IMR-90 (cell line): ENCODE results near the gene LRRIQ4. TPM values are rescaled to one million over a fixed set of nuclear protein-coding genes. Genes with fewer than 3 reads are reported as not detected.

Source experiments
- ATAC-seq: fragments of 200-7000 bp; cut with Tn5 transposase; 2 replicates; pipeline ENCODE4 v1.9.1; 2020; ENCODE audit warnings: low read depth, mild to moderate bottlenecking, moderate library complexity
- BruUV-seq: library from RNA; stranded (reverse); fragments of 400-500 nt; replicated peaks from 2 replicates; lab custom pipeline; 2021; lab: Mats Ljungman, UMichigan
- CTCF ChIA-PET: fragments of 300-600 bp; formaldehyde crosslinking; extraction: SDS; loops from one replicate; lab custom pipeline; 2021; ENCODE audit warnings: antibody characterized with exemption; lab: Yijun Ruan, JAX
- POLR2A ChIA-PET: fragments of 300-600 bp; sonication (Branson Sonifier 250); formaldehyde crosslinking; loops from one replicate; lab custom pipeline; 2022; ENCODE audit warnings: antibody characterized with exemption; ENCODE audit not compliant: unreplicated experiment; lab: Charles Lee
- DNase-seq: peaks from one replicate; pipeline ENCODE4 v3.0.0; 2013
- H2AFZ ChIP-seq: replicated peaks from 2 replicates; pipeline ENCODE3; 2013; ENCODE audit warnings: low read length, mild to moderate bottlenecking; ENCODE audit not compliant: poor library complexity
- H2AK5ac ChIP-seq: 2 replicates; pipeline ENCODE4 v1.6.1; 2013; ENCODE audit warnings: low read depth, low read length, inconsistent platforms
- H2AK9ac ChIP-seq: replicated peaks from 2 replicates; pipeline ENCODE3; 2013; ENCODE audit warnings: mild to moderate bottlenecking, low read depth, low read length, moderate library complexity; ENCODE audit not compliant: poor library complexity
- H2BK120ac ChIP-seq: 2 replicates; pipeline ENCODE4 v1.6.1; 2013; ENCODE audit warnings: low read depth, low read length, inconsistent platforms
- H2BK15ac ChIP-seq: 3 replicates; pipeline ENCODE4 v1.6.1; 2013; ENCODE audit warnings: low read depth, low read length, inconsistent platforms
- H2BK20ac ChIP-seq: 2 replicates; pipeline ENCODE4 v1.6.1; 2013; ENCODE audit warnings: low read depth, mild to moderate bottlenecking, inconsistent platforms, low read length, moderate library complexity
- H2BK5ac ChIP-seq: 2 replicates; pipeline ENCODE4 v1.6.1; 2013; ENCODE audit warnings: mild to moderate bottlenecking, low read depth, low read length, inconsistent platforms; ENCODE audit not compliant: poor library complexity, severe bottlenecking
- H3K14ac ChIP-seq: replicated peaks from 2 replicates; pipeline ENCODE4 v1.6.1; 2013; ENCODE audit warnings: low read depth, low read length, inconsistent platforms
- H3K18ac ChIP-seq: 2 replicates; pipeline ENCODE4 v1.6.1; 2013; ENCODE audit warnings: low read depth, low read length, control low read depth
- H3K23ac ChIP-seq: 2 replicates; pipeline ENCODE4 v1.6.1; 2013; ENCODE audit warnings: low read depth, low read length, inconsistent platforms
- H3K27ac ChIP-seq: 2 replicates; pipeline ENCODE4 v1.5.1; 2013; ENCODE audit warnings: mild to moderate bottlenecking, control low read depth, low read length; ENCODE audit not compliant: insufficient read depth
- H3K27me3 ChIP-seq: 2 replicates; pipeline ENCODE4 v1.6.1; 2013; ENCODE audit warnings: low read length; ENCODE audit not compliant: control insufficient read depth, insufficient read depth
- H3K36me3 ChIP-seq: 2 replicates; pipeline ENCODE4 v1.6.1; 2013; ENCODE audit warnings: low read length, mixed read lengths; ENCODE audit not compliant: control insufficient read depth, insufficient read depth
- H3K4ac ChIP-seq: 2 replicates; pipeline ENCODE4 v1.6.1; 2013; ENCODE audit warnings: low read depth, low read length, inconsistent platforms
- H3K4me1 ChIP-seq: 2 replicates; pipeline ENCODE4 v1.6.1; 2013; ENCODE audit warnings: low read length, mixed read lengths; ENCODE audit not compliant: control insufficient read depth, insufficient read depth
- H3K4me2 ChIP-seq: 2 replicates; pipeline ENCODE4 v1.6.1; 2013; ENCODE audit warnings: low read depth, mild to moderate bottlenecking, control low read depth, low read length, moderate library complexity
- H3K4me3 ChIP-seq: 2 replicates; pipeline ENCODE4 v1.5.1; 2013; ENCODE audit warnings: low read depth, mild to moderate bottlenecking, control low read depth, low read length, moderate library complexity; ENCODE audit not compliant: insufficient read depth
- H3K56ac ChIP-seq: 2 replicates; pipeline ENCODE4 v1.6.1; 2013; ENCODE audit warnings: low read length, inconsistent platforms; ENCODE audit not compliant: insufficient read depth; ENCODE audit errors: extremely low read depth
- H3K79me1 ChIP-seq, 2 experiments: 2 replicates each; pipeline ENCODE4 v1.6.1; 2013; ENCODE audit warnings: low read length in 2 of 2, inconsistent platforms in 1 of 2, low read depth in 1 of 2
- H3K9ac ChIP-seq: 2 replicates; pipeline ENCODE4 v1.6.1; 2013; ENCODE audit warnings: low read depth, low read length, control low read depth
- H3K9me1 ChIP-seq: 2 replicates; pipeline ENCODE4 v1.6.1; 2013; ENCODE audit warnings: low read length, inconsistent platforms; ENCODE audit not compliant: insufficient read depth
- H3K9me3 ChIP-seq: 2 replicates; pipeline ENCODE4 v1.6.1; 2013; ENCODE audit warnings: low read length; ENCODE audit not compliant: control insufficient read depth, insufficient read depth
- H4K20me1 ChIP-seq: 2 replicates; pipeline ENCODE4 v1.6.1; 2013; ENCODE audit warnings: low read length, inconsistent platforms; ENCODE audit not compliant: insufficient read depth
- H4K5ac ChIP-seq: 2 replicates; pipeline ENCODE4 v1.6.1; 2013; ENCODE audit warnings: mild to moderate bottlenecking, low read depth, low read length, control low read depth
- H4K8ac ChIP-seq, 2 experiments: 2 replicates each; pipeline ENCODE4 v1.6.1; 2013; ENCODE audit warnings: low read depth in 2 of 2, low read length in 2 of 2, control low read depth in 1 of 2, inconsistent platforms in 1 of 2
- H4K91ac ChIP-seq: 2 replicates; pipeline ENCODE4 v1.6.1; 2013; ENCODE audit warnings: low read depth, low read length, inconsistent platforms; ENCODE audit not compliant: insufficient read depth
- CEBPB ChIP-seq: IDR thresholded peaks from 2 replicates; pipeline ENCODE4 v1.6.1; 2012; ENCODE audit warnings: low read depth, low read length, improper control_type of control experiment
- MAZ ChIP-seq: IDR thresholded peaks from 2 replicates; pipeline ENCODE4 v1.6.1; 2012; ENCODE audit warnings: low read depth, mild to moderate bottlenecking, low read length, improper control_type of control experiment, moderate library complexity, borderline replicate concordance
- POLR2A ChIP-seq: IDR thresholded peaks from 2 replicates; pipeline ENCODE4 v1.6.1; 2012; ENCODE audit warnings: mild to moderate bottlenecking, low read depth, low read length
- RAD21 ChIP-seq: IDR thresholded peaks from 2 replicates; pipeline ENCODE4 v1.6.1; 2012; ENCODE audit warnings: low read length, improper control_type of control experiment
- RCOR1 ChIP-seq: IDR thresholded peaks from 2 replicates; pipeline ENCODE4 v1.6.1; 2012; ENCODE audit warnings: mild to moderate bottlenecking, low read length, improper control_type of control experiment; ENCODE audit not compliant: insufficient replicate concordance
- WGBS, 2 experiments: methylation state at CpG; one replicate each; pipeline versions ENCODE4 v1.1.5 to v1.1.7; 2013; ENCODE audit warnings: missing lambda C conversion rate in 2 of 2; ENCODE audit not compliant: insufficient read length in 1 of 2; ENCODE audit errors: extremely low coverage in 2 of 2; 5-methylcytosine and 5-hydroxymethylcytosine counted together
- dilution Hi-C: fragments of 300-500 bp; cut with HindIII; formaldehyde crosslinking; loops from one replicate; pipeline ENCODE4 v1.14.3; 2018; ENCODE audit warnings: low sequenced_read_pairs; ENCODE audit not compliant: unreplicated experiment
- in situ Hi-C: fragments of 300-500 bp; cut with MboI; formaldehyde crosslinking; loops from 3 replicates; pipeline ENCODE4 v1.14.3; 2019; ENCODE audit warnings: low sequenced_read_pairs, inconsistent platforms, mixed read lengths
- intact Hi-C: fragments of 100-400 bp; cut with micrococcal nuclease; formaldehyde crosslinking; loops from 2 replicates; pipeline ENCODE4 v1.10.0; 2022
- polyA plus RNA-seq, 3 experiments: library from polyadenylated mRNA; depleted of rRNA; stranded (reverse); fragments of >200 nt; gene quantifications; 2 replicates each; pipeline ENCODE4 v1.2.3, GENCODE V29; 2012; ENCODE audit warnings: low replicate concordance in 1 of 3
- total RNA-seq: library from RNA; depleted of rRNA; stranded (reverse); fragments of >200 nt; gene quantifications from 2 replicates; pipeline ENCODE4 v1.2.3, GENCODE V29; 2012
- TF ChIP-seq, protein P1 (sequence below): conservative IDR thresholded peaks from 2 replicates; pipeline ENCODE4 v1.5.1; 2012; ENCODE audit warnings: mild to moderate bottlenecking, low read depth, low read length, improper control_type of control experiment
- TF ChIP-seq, protein P2 (sequence below): fragments of 150-350 bp; IDR thresholded peaks from 2 replicates; pipeline ENCODE4 v1.6.1; 2016; ENCODE audit warnings: low read depth, mild to moderate bottlenecking, low read length, moderate library complexity, borderline replicate concordance

The LRRIQ4 gene
- total and polyA plus RNA-seq, 2 of the 4 experiments (the other 2 are of a cell fraction), result not detected

DNA sequence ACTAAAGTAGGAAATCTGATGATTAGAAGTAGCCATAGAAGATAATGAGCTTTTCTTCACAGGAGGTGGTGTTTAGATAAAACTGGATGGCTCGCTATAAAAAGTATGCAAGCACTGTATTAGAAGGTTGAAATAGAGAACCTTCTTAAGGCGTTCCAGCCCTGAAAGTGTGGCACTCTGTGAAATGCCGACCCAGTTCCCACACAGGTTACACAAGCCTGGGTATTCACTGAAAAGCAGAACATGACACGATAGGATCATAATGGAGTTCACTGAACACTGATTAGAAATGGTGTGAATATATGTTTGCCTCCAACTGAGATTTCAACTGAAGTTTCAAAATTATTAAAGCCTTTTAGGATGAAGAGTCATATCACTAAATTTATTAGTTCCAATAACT, 15.0 kb downstream of the LRRIQ4 start:
- Histone ChIP-seq H3K4ac (no peak overlapping the region), H3K23ac (no peak overlapping the region), H2AK9ac (no peak overlapping the region), H4K91ac (no peak overlapping the region), H3K27me3 (no peaks in the 10 kb centered on the region), H3K56ac (no peak overlapping the region), H4K20me1 (no peaks in the 10 kb centered on the region), H2BK20ac (no peak overlapping the region), H3K9me1 (no peaks in the 10 kb centered on the region), H2AK5ac (no peak overlapping the region), H2BK5ac (no peak overlapping the region), H3K9me3 (no peaks in the 10 kb centered on the region), H3K79me1 (no peaks in the 10 kb centered on the region), H3K18ac (no peak overlapping the region), H3K14ac (no peak overlapping the region), H3K4me2 (no peak overlapping the region), H4K5ac (no peak overlapping the region), H3K27ac (no peak overlapping the region), H3K4me3 (no peak overlapping the region), H3K9ac (no peak overlapping the region), H2BK15ac (no peak overlapping the region), H3K36me3 (no peaks in the 10 kb centered on the region), H2AFZ (no peak overlapping the region), H2BK120ac (no peak overlapping the region), H3K4me1 (no peaks in the 10 kb centered on the region), H4K8ac (no peak overlapping the region)
- DNase-seq (no peak), ATAC-seq (no peak)
- dilution Hi-C loops, result no loop called here
- intact Hi-C loops, result no loop called here
- TF ChIP-seq RCOR1 (no peak), MAZ (no peak), CEBPB (no peak), RAD21 (no peak), POLR2A (no peak)
- TF ChIP-seq, protein P1, sequence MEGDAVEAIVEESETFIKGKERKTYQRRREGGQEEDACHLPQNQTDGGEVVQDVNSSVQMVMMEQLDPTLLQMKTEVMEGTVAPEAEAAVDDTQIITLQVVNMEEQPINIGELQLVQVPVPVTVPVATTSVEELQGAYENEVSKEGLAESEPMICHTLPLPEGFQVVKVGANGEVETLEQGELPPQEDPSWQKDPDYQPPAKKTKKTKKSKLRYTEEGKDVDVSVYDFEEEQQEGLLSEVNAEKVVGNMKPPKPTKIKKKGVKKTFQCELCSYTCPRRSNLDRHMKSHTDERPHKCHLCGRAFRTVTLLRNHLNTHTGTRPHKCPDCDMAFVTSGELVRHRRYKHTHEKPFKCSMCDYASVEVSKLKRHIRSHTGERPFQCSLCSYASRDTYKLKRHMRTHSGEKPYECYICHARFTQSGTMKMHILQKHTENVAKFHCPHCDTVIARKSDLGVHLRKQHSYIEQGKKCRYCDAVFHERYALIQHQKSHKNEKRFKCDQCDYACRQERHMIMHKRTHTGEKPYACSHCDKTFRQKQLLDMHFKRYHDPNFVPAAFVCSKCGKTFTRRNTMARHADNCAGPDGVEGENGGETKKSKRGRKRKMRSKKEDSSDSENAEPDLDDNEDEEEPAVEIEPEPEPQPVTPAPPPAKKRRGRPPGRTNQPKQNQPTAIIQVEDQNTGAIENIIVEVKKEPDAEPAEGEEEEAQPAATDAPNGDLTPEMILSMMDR, result no peak
- TF ChIP-seq, protein P2, sequence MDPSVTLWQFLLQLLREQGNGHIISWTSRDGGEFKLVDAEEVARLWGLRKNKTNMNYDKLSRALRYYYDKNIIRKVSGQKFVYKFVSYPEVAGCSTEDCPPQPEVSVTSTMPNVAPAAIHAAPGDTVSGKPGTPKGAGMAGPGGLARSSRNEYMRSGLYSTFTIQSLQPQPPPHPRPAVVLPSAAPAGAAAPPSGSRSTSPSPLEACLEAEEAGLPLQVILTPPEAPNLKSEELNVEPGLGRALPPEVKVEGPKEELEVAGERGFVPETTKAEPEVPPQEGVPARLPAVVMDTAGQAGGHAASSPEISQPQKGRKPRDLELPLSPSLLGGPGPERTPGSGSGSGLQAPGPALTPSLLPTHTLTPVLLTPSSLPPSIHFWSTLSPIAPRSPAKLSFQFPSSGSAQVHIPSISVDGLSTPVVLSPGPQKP, result no peak
- ChIA-PET CTCF (interaction anchor here (0.7 kb wide), 2 partner anchors 44 to 457 kb away, joined by 3 read pairs; no protein-coding TSS in a partner anchor), POLR2A (no interaction called here)
- WGBS, 2 experiments, result 50% methylated on average over 1 of the region's 4 CpGs; no CpG with 5 or more reads in 1 of the 2 experiments
- no TSS peak for BruUV-seq
- in situ Hi-C loops, result no loop called here
